K562 (cell line): ENCODE results near the gene GAB1. TPM values are rescaled to one million over a fixed set of nuclear protein-coding genes. Genes with fewer than 3 reads are reported as not detected.
A peak's percentile ranks its signal among the peaks of the same experiment; 100 is the strongest.

Source experiments
- DLX4 ChIP-seq: fragments of 250-450 bp; sonication (Bioruptor Pico); IDR thresholded peaks from 2 replicates; pipeline ENCODE4 v1.6.1; 2021; ENCODE audit warnings: mild to moderate bottlenecking
- FOXK2 ChIP-seq, 2 experiments: fragments of 450-650 bp; IDR thresholded peaks in 1 of 2; conservative IDR thresholded peaks in 1 of 2; 2 replicates each; pipeline ENCODE4 v1.6.1; 2016; ENCODE audit warnings: low read depth in 2 of 2, mild to moderate bottlenecking in 1 of 2
- KAT7 ChIP-seq: sonication (generic); formaldehyde crosslinking; IDR thresholded peaks from 2 replicates; pipeline ENCODE4 v1.8.0; 2022; ENCODE audit warnings: missing genetic modification reagents, mild to moderate bottlenecking, borderline replicate concordance
- MCM7 ChIP-seq, 2 experiments: fragments of 450-650 bp; IDR thresholded peaks; 2 replicates each; pipeline ENCODE4 v1.6.1; 2016 to 2018
- MTF1 ChIP-seq: fragments of 250-450 bp; sonication (Bioruptor Pico); IDR thresholded peaks from 2 replicates; pipeline ENCODE4 v1.9.0; 2021; ENCODE audit warnings: moderate library complexity, mild to moderate bottlenecking, inconsistent platforms, borderline replicate concordance
- PTRF ChIP-seq: fragments of 450-650 bp; IDR thresholded peaks from 2 replicates; pipeline ENCODE4 v1.6.1; 2016; ENCODE audit warnings: mild to moderate bottlenecking, missing genetic modification characterization, missing compliant biosample characterization
- UBTF ChIP-seq, 2 experiments: IDR thresholded peaks; 2 replicates each; pipeline ENCODE4 v1.6.1; 2012; ENCODE audit warnings: improper control_type of control experiment in 2 of 2, low read depth in 2 of 2, low read length in 2 of 2, borderline replicate concordance in 1 of 2
- WHSC1 ChIP-seq: IDR thresholded peaks from one replicate; pipeline ENCODE4 v1.6.1; 2012; ENCODE audit warnings: low read length, control low read depth, inconsistent platforms
- ZC3H11A ChIP-seq: IDR thresholded peaks from 2 replicates; pipeline ENCODE4 v1.6.1; 2012; ENCODE audit warnings: low read depth, low read length, improper control_type of control experiment
- ZMIZ1 ChIP-seq, 2 experiments: fragments of 150-350 bp in 1 of 2; IDR thresholded peaks; 2 replicates each; pipeline ENCODE4 v1.6.1; 2012 to 2016; ENCODE audit warnings: low read depth in 2 of 2, low read length in 2 of 2, mild to moderate bottlenecking in 1 of 2, moderate library complexity in 1 of 2
- ZNF174 ChIP-seq: fragments of 250-450 bp; sonication (Bioruptor Pico); IDR thresholded peaks from 2 replicates; pipeline ENCODE4 v1.4.0; 2020; ENCODE audit warnings: mild to moderate bottlenecking
- ZNF175 ChIP-seq: fragments of 200-800 bp; sonication (Bioruptor generic); IDR thresholded peaks from 2 replicates; pipeline ENCODE4 v1.6.1; 2016; ENCODE audit warnings: low read depth, mild to moderate bottlenecking, missing genetic modification characterization, missing compliant biosample characterization
- ZNF324 ChIP-seq: fragments of 250-450 bp; sonication (Bioruptor Pico); IDR thresholded peaks from 2 replicates; pipeline ENCODE4 v1.4.0; 2020; ENCODE audit warnings: mild to moderate bottlenecking
- polyA plus RNA-seq, 8 experiments: library from polyadenylated mRNA; depleted of rRNA in 4 of 8; stranded (reverse) in 5 of 8; unstranded in 3 of 8; fragments of >200 nt; fragmentation: Nextera tagmentation in 2 of 8; fragmentation: Illumina TruSeq in 1 of 8; extraction: Ambion mirVana in 2 of 8; extraction: Trizol in 1 of 8; gene quantifications; 2 replicates each; pipeline versions ENCODE4 v1.2.1 to v1.2.3, GENCODE V29; 2011 to 2014; ENCODE audit warnings: inconsistent platforms in 1 of 8, missing spikeins in 1 of 8
- total RNA-seq, 7 experiments: library from RNA; depleted of rRNA in 6 of 7; stranded (reverse); fragments of >200 nt in 6 of 7; fragmentation: Illumina TruSeq in 2 of 7; extraction: Trizol in 2 of 7; gene quantifications; 2 replicates each; pipeline versions ENCODE4 v1.2.1 to v1.2.3, GENCODE V29; 2011 to 2021; ENCODE audit warnings: low replicate concordance in 1 of 7
- TF ChIP-seq, protein P1 (sequence below): fragments of 150-350 bp; IDR thresholded peaks from 2 replicates; pipeline ENCODE4 v1.6.1; 2014; ENCODE audit warnings: low read depth, mild to moderate bottlenecking, low read length, borderline replicate concordance

Gene GAB1
- total and polyA plus RNA-seq, 9 of the 15 experiments (the other 6 are each of a cell fraction or from before 2014, with no cell fraction given) = 1.3 to 14.6 (median 7.5) TPM

DNA sequence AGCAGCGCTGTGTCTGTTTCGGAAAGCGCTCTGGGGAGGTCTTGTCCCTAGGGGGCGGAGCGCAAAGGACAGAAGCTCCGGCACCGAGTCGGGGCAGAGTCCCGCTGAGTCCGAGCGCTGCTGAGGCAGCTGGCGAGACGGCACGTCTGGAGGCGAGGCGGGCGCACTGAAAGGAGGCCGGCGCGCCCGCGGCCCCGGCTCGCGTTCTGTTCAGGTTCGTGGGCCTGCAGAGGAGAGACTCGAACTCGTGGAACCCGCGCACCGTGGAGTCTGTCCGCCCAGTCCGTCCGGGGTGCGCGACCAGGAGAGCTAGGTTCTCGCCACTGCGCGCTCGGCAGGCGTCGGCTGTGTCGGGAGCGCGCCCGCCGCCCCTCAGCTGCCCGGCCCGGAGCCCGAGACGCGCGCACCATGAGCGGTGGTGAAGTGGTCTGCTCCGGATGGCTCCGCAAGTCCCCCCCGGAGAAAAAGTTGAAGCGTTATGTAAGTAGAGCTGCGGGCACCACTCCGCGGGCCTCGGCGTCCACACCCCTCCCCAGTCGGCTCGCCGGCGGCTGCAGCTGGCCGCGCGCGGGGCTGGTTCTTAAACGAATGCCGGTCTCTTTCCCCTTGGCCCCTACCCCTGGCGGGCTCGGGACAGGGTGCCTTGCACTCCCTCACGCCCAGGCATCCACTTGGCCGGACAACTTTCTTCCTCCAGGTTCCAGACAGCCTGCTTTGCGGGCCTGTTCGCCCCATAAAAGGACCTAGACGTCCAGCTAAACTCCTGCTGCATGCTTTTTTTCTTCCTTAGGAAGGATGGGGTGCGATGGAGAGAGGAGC, at the start of gene GAB1 (continued):
- TF ChIP-seq UBTF (IDR thresholded peaks at IDR 0.05; ENCODE audit: borderline replicate concordance in 1 of 2, low read depth in 2 of 2, low read length in 2 of 2) (peak; percentile 75 to 85; a peak in 3 of 4 replicates), KAT7 (no peak), DLX4 (CRISPR knock-in tag) (no peak), ZMIZ1 (IDR thresholded peaks at IDR 0.05; ENCODE audit: low read depth in 2 of 2, low read length in 2 of 2) (no peak), ZNF174 (CRISPR knock-in tag) (no peak), FOXK2 (conservative IDR thresholded peaks at IDR 0.05 in 1 of 2, IDR thresholded peaks at IDR 0.05 in 1 of 2; ENCODE audit: low read depth in 2 of 2) (no peak), ZNF324 (no peak), WHSC1 (no peak), ZNF175 (CRISPR knock-in tag) (no peak), PTRF (no peak), ZC3H11A (no peak), MTF1 (no peak), MCM7 (IDR thresholded peaks at IDR 0.05) (no peak)
- TF ChIP-seq, protein P1, sequence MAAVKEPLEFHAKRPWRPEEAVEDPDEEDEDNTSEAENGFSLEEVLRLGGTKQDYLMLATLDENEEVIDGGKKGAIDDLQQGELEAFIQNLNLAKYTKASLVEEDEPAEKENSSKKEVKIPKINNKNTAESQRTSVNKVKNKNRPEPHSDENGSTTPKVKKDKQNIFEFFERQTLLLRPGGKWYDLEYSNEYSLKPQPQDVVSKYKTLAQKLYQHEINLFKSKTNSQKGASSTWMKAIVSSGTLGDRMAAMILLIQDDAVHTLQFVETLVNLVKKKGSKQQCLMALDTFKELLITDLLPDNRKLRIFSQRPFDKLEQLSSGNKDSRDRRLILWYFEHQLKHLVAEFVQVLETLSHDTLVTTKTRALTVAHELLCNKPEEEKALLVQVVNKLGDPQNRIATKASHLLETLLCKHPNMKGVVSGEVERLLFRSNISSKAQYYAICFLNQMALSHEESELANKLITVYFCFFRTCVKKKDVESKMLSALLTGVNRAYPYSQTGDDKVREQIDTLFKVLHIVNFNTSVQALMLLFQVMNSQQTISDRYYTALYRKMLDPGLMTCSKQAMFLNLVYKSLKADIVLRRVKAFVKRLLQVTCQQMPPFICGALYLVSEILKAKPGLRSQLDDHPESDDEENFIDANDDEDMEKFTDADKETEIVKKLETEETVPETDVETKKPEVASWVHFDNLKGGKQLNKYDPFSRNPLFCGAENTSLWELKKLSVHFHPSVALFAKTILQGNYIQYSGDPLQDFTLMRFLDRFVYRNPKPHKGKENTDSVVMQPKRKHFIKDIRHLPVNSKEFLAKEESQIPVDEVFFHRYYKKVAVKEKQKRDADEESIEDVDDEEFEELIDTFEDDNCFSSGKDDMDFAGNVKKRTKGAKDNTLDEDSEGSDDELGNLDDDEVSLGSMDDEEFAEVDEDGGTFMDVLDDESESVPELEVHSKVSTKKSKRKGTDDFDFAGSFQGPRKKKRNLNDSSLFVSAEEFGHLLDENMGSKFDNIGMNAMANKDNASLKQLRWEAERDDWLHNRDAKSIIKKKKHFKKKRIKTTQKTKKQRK = no peak
